DMS 273 (cell line): ENCODE data around the gene PHF12.

Source experiments
- DNase-seq: peaks from one replicate; lab custom pipeline; 2025; ENCODE audit not compliant: unreplicated experiment; lab: John Stamatoyannopoulos, UW

PHF12 gene

DNA sequence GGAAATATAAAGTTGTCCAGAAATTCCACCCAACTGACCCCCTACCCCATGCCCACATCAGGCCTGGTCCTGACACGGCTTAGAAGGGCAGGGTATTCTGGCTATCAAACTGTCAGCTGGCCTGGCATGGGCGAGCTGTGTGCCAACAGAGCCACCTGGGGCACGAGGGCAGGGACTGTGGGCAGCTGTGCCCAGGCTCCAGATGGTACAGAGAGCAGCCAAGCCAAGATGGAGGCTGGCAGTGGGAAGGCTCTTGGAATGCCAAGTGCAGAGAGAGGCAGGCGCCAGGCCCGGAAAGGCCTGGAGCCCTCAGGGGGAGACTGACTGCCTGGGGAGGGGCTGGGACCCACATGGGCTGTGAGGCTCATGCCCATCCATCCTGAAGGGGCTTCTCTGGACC is 24.3 kb upstream of the PHF12 start:
- DNase-seq = peak; percentile 60

DNA sequence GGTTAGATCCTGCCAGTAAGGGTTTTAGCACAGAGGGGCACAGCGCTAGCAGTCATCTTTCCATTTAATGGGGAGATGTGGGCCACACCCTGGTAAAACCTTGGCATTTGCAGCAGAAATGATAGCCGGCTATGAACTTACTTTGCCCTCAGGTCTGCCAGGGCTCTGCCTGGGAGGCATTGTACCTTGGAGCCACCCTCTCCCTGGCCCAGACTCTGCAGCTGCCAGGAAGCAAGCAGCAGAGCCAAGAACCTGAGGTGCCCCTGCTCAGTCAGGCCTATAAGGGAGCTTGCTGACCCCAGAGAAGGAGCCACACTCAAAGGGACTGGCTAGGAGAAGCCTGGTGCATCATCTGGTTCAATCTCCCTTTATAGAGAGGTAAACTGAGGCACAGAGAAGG is 23.7 kb upstream of the PHF12 start:
- DNase-seq = no peak

DNA sequence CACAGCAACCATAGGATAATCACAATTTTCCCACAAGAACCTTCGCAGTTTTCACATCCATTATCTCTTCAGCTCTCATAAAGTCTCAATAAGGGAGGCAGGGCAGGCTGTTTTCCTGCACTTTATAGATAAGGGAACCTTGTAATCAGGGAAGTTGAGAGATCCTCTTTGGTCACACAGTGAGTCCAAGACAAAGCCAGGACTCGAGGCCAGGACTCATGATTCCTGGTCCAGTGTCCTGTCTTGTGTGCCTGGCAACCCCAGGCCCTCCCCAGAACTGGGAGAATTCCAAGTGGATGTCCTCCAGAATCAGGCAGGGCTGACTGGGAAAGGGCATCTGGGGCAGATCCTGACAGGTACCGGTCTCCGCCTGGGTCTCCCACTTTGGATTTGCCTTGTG is 23.1 kb upstream of the PHF12 start:
- no peak for DNase-seq

DNA sequence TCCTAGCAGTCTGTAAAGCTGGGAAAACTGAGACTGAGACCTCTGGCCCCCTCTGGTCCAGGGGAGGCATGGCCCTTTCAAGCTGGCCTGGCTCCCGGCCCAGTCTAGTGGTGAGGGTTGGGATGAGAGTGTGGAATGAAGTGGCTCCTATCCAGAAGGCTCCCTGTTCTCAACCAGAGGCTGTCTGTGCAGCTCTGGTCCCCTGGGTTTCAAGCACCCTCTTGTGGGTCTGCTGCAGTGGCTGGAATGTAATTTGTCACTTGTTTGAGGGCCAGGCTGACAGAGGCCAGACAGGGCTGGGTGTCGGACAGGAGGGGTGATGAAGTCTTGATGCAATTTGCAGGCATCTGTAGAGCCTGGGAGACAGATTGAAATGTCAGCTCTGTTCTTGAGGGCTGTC is 22.1 kb upstream of the PHF12 start:
- peak; percentile 79 for DNase-seq

DNA sequence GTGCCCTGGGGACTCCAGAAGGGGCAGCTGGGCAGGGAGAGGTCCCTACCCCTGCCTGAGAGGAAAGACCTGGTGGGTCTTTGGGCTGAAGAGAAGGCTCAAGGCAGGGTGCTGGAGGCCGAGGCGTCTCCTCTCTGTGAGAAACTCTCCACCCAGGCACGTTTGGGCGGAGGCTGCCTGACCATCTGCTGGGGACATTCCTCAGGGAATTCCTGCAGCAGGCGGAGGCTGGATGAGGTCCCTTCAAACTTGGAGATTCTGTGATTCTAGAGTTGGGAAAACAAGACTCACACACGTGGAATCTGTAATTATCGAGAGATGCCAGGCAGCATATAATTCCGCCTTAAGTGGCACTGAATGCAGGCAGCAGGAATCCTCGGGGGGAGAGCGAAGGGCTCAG is 21.1 kb upstream of the PHF12 start:
- DNase-seq = peak; percentile 70

DNA sequence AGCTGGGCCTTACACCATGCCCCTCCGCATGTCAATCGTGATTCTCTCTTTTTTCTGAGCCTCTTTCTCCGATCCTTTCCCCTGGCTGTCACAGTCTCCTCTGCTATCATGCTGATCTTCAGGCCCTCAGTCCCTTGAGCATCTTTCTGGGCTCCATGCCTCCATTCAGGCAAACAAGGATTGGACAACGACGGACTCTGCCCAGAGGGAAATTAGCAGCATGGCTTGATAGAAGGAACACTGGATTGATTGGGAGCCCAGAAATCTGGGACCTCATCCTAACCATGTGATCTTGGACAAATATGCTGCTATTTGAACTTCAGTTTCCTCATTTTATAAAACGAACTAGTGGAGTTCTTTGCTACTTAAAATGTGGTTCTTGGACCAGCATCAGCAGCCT is 19.6 kb upstream of the PHF12 start:
- DNase-seq = no peak

DNA sequence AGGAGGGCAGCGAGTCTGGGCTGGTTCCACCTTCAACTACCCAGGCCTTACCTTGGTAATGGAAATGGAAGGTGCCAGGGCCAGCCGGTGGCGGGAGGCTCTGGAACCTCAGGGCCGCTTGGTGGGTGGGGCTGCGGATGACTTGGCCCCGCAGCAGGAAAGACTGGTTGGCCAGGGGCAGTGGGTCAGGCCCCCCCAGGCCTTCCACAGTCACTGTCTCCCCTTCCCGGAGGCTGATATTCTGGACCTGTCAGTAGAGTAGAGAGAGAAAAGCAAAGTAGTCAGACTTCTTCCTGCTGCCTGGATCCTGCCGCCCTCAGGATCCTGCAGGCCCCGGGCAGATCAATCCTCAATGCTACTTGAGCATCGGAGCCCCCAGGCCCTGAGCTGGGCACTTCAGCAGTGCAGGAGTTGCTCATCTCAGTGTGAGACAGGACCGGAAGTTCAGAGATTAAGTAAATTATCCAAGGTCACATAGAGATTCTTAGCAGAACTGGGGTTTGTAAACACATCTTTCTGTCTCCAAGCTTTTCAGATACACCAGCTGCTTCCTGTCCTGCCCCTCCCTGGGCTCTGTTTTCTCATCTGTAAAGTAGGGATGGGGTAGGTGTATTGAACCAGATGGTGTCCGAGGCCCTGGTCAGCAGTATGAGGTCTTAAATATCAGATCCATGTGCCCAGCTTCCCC is 18.5 kb upstream of the PHF12 start:
- DNase-seq = no peak

DNA sequence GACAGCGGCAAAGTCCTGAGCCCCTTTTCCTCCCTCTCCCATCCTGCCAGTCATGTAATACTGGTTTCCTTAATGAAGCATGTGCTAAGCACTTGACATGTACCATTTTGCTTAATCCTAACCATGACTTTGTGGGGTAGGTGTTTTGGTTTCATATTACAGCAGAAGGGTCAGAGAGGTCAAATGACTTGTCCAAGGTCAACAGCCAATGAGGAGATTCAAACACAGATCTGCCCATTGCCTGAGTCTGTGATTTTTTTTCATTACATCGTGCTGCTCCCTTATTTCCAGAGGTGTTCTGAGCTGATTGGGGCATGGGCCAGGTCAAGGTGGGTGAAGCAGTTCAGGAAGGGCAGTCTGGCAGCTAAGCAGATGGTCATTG is 17.6 kb upstream of the PHF12 start:
- DNase-seq = no peak

DNA sequence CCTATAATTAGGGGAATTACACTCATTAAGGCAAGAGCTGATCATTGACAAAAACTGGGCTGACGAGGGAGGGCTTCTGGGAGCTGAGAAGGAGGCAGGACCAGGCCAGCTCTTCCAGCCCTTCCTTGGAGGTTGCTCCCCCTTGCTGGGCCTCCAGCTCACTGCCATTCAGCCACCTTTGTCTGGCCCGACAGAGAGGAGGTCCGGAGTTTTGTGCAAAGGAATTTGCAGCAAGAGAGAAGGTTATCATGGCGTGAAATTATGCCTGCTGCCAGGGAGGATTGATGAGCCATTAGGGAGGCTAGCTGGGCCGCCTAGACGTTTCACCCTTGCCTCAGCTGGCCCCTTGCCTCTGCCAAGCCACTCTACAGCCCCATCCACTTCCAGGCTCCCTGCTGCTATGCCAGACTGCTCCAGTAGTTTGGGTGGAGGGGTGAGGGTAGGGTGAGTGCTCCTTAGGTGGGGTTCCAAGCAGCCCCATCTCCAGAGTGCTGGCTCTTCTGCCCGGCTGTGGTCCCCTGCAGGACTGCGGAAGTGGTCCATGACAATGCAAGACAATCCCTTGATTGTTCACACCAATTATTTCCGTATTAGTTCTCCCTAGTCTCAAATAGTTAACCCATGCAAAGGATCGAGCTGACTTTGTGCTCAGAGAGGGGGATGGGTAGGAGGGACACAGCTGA is 17.1 kb upstream of the PHF12 start:
- peak; percentile 71 for DNase-seq

DNA sequence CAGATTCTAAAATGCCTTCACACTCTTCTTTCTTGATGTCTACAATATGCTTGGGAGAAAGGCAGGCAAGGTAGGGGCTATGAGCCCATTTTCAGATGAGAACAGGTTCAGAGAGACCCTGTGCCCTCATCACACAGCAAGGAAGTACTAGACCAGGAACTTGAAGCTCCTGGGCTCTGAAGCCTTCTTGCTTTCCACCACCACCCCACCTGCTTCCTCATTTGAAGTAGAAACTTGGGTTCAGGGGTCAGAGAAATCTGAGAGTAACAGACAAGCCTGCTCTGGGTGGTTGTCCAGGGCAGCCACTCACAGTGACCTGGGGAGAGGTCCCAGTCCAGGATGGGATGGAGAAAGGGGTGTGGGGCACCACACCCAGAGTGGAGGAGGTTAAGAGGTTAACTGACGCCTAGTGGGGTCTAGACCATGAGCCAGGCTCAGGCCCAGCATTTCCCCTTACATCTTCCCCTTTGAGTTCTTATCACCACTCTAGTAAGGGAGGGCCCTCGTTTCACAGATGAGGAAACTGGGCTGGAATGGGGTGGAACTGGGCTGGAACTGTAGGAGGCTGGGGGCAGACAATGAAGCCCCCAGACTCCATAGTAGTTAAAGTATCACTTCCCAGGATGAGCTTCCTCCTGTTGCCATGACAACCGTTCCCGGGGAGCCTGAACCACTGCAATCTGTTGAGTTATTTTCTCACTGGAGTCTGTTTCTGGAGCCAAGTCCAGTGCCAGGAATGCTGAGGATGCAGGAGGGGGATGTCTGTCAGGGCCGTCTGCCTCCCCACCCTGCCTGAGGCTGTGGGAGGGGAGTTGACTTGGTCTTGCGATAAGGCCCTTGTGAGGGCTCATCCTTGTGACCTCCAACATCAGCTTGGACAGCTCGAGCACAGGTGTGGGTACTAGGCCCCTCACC is 16.2 kb upstream of the PHF12 start:
- peak; percentile 88 for DNase-seq

DNA sequence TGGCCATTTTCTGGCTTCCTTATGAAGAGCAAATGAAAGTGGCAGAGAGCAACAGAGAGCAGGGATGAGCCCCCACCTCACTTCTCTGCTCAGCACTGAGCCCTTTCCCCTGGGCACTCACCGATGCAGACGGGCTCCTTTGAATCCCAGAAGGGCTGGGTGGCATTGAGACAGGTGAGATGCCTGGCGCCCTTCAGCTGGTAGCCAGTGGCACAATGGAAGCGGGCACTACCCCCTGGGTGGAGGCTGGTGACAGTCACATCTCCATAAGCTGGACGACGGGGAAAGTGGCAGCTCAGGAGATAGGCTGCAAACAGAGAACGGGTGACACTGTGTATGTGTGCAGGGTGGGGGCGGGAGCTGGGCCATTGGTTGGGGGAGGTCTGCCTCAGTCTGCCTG is 12.5 kb upstream of the PHF12 start:
- DNase-seq = no peak

DNA sequence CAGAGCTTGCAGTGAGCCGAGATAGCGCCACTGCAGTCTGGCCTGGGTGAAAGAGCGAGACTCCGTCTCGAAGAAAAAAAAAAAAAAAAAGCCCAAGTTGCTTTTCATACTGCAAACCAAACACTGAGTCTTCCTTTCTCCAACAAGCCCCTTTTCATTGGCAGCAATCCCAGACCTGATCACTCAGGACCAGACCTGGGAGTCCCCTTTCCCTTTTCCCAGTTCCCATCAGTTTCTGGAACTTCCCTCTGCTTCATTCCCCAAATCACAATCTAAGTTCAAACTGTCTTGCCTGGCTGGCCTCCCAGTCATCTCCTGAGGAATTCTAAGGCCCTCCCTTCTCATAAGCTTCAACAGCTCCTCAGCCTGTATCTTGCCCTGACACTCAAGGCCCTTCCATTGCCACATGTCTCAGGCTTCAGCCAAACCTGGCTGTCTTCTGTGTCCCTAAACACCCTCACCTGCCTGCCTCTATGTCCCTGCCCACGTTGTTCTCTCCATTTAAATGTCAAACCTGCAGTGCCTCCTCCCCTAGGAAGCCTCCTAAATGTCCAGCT is 11.8 kb upstream of the PHF12 start:
- DNase-seq = no peak

DNA sequence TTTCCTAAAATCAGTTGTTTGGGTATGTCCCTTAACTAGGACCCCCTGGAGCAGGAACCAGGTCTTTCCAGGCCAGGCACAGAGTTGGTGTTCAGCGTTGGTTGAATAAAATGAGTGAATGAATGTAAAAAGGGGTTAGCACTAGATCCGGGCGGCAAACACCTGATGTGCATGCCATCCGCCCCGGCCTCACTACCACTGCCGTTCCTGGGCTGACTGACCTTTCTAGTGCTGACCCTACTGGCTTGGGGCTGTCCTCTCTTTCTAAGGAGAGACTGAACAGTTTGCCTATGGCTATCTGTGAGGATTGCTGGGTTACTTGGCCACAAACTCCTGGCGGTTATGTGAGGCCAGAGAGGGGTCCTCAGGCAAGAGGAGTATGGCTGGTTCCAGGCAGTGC is 10.1 kb upstream of the PHF12 start:
- no peak for DNase-seq

DNA sequence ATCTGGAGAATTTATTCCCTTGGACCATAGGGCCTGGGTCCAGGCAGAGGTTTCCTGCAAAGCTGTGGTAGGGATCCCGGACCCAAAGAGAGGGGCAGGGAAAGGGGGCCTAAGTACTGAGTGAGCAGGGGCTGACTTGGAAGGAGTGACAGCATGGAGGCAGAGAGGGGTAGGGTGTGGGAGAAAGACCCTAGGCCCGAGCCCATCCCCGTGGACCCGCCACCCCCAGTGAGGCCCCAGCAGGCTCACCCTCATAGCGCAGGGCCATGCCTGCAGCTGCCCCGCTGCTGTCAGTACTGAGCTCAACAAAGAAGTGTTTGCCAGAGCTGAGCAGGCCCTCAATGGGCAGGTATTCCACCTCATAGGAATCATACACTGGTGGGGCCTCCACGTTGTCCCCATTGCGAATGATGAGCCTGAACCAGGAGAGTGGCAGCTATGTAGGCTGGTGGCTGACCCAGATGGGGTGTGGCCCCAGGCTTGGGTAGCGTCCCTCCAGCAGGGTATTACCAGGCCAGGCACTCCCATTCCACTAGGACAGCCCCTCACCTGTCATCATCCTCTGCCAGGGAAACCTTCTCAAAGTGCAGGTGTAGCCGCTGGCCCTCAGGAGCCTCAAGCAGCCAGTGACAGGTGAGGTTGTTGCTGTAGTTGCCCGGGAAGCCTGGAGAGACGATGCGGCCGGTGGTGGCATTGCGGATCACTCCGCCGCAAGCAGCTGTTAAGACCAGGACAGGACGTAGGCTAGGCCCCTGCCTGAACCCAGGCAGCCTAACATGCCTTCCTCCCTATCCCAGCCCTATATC is 9.1 kb upstream of the PHF12 start:
- no peak for DNase-seq

DNA sequence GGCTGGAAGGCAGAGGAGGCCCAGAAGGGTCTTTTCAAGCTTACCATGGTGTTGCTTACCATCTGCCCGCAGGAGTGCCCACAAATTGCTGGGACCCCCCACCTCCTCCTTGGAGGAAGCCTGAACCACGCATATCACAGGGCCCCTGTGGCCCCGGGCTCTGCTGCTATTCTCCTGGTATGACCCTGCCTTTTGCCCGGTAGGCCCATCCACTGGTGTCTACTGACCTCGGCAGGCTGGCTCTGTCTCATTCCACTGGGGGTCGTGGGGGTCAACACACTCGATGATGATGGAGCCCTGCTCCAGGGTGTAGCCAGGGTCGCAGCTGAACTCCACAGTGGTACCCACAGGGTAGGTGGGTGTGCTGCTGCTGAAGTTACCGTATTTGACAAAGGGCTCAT is 8.2 kb upstream of the PHF12 start:
- no peak for DNase-seq

DNA sequence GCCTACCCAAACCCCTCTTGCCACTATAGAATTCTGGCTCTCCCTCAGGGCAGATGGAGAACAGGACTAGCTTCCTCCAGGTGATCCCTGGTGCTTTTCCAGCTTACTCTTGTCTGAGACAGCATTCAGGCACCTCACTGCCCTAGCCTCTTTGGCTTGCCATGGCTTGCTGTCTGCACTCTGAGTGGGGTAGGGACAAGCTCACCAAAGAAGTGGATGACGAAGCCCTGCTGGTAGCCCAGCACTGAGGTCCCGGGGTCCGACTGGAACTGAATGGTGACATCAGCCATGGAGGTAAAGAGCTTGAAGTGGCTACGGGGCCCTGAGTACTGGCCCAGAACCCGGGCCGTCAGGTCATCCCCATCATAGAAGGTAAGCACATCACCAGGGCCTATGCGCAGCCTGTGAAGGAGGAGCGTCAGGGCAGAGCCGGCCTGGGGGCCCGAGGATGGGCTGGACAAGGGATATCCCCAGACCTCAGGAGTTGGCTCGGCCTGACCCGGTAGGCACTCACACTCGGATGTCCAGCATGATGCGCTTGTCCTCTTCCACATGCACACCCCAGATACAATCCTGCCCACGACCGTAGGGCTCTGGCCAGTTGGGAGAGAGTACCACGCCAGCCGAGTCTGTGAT is 7.6 kb upstream of the PHF12 start:
- no peak for DNase-seq

DNA sequence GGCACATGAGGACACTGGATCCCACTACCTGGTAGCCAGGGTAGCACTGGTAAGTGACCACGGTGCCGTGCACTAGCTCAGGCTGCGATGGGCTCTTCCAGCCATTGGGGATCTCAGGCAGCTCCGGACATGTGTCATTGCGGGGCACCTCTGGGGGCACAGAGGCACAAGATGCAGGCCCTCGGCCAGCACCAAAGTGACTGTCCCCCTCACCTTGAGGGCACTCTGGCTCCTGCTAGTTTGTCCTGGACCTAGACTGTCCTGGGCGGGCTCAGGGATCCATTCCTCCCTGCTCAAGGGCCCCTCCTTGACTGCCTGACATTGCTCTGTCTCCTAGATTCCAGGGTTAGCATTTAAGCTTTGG is 6.7 kb upstream of the PHF12 start:
- no peak for DNase-seq

DNA sequence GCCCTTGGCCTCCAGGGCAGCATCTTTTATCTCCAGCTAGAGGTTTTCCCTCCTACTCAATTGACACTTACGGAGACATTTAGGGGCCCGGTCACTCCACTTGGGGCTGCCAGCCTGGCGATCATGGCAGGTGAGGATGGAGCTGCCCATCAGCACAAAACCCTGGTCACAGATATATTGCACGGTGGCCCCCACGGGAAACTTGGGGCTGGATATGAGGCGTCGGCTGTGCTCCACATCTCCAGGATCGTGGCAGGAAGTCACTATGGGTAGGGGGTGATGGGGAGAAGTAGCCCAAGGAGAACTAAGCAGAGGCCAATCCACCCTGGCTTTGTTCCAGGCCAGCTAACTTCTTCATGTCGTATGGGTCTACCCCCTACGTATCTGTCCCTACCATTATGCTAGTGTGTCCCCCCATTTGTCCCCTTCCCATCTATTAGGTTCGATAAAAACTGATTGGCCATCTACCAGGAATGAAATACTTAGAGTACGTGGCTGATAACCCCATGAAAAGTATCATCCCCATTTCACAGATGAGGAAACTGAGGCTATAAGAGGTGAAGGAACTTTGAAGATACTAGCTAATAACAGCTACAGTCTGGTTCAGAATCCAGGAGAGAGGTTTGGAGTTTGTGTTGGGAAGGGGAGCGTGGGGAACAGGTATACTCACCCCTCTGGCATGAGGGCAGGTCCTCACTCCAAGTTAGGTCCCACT is 6.1 kb upstream of the PHF12 start:
- no peak for DNase-seq

DNA sequence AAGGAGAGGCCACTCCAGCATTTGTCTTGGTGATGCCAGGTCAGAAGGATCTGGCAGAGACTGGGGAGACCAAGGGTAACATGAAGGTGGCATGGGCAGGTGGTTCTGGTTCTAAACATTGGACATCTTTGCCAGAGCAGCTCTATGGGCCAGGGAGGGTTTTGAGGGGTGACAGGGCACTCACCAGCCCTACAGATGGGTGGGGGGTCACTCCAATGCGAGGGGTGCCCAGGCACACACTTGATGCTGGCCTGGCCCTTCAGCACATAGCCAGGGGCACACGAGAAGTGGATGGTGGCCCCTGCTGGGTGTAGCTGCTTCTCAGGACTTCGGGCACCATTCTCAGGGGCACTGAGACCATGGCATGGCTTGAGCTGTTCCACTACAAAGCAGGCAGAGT is 5.5 kb upstream of the PHF12 start:
- no peak for DNase-seq

DNA sequence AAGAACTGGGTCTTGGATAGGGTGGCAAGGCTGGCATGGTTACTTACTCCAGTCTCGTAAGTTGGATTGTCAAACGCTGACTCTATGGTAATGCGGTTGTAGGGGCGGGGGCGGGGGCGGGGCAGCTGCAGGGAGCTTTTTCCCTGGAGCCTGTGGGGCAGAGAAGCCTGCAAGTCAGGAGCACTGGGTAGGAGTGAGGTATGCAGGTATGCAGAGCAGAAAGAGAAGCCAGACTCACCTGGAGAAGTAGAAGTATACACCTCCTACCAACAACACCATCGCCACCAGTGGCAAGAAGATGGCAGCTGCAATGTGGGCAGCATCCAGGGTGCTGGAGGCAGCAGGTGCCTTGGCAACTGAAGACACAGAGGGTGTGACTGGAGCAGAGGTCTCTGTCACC is 4.8 kb upstream of the PHF12 start:
- no peak for DNase-seq
